ENCODE measurements around the gene AGAP2. TPM values are rescaled to one million over a fixed set of nuclear protein-coding genes. Genes with fewer than 3 reads are reported as not detected.

AGAP2 gene
- total RNA-seq, 1 experiment from 2014 or later = 5.3 TPM

DNA sequence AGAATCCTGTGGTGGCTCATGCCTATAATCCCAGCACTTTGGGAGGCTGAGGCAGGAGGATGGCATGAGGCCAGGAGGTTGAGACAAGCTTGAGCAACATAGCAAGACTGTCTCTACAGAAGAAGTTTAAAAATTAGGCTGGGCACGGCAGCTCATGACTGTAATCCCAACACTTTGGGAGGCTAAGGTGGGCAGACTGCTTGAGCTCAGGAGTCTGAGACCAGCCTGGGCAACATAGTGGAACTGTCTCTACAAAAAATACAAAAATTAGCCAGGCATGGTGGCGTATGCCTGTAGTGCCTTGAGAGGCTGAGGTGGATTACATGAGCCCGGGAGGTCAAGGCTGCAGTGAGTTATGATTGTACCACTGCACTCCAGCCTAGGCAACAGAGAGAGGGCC lies 29.3 kb upstream of the AGAP2 start:
- no peak overlapping the region for H3K27ac Mint-ChIP-seq
- Histone ChIP-seq H2AK5ac (ENCODE audit: insufficient read length, low read length) (no peak overlapping the region), H3K23ac (ENCODE audit: insufficient read length, low read depth, low read length) (no peak overlapping the region), H3K23me2 (ENCODE audit: insufficient read length, low read depth, low read length, poor library complexity, severe bottlenecking) (peaks cover 31% of the 10 kb centered on the region), H3T11ph (ENCODE audit: low read length) (no peak overlapping the region), H4K20me1 (ENCODE audit: control insufficient read depth, insufficient read depth, insufficient read length) (no peaks in the 10 kb centered on the region), H4K5ac (ENCODE audit: insufficient read length, low read depth, low read length) (no peak overlapping the region), H2BK5ac (ENCODE audit: insufficient read length, low read length) (no peak overlapping the region), H3K4me1 (ENCODE audit: insufficient read depth, low read length) (peaks cover 3% of the 10 kb centered on the region; the same call in 1 of the 2 replicates), H2BK20ac (ENCODE audit: low read depth, low read length, poor library complexity, severe bottlenecking) (no peak overlapping the region), H3K4me2 (ENCODE audit: insufficient read depth, insufficient read length, low read length) (no peak overlapping the region), H3K27me3 (ENCODE audit: insufficient read depth, low read length) (peaks cover 31% of the 10 kb centered on the region; the same call in 1 of the 2 replicates), H3K27ac (ENCODE audit: insufficient read length, low read depth, low read length) (no peak overlapping the region), H3K14ac (ENCODE audit: insufficient read depth, low read length) (no peak overlapping the region), H3K9me3 (ENCODE audit: control insufficient read depth, low read depth, low read length) (no peaks in the 10 kb centered on the region), H3K79me2 (ENCODE audit: insufficient read depth, low read length) (no peaks in the 10 kb centered on the region), H3K79me1 (ENCODE audit: insufficient read depth, low read depth, low read length, poor library complexity, severe bottlenecking) (no peaks in the 10 kb centered on the region), H2BK15ac (ENCODE audit: low read depth, low read length) (no peak overlapping the region), H3K18ac (ENCODE audit: insufficient read length, low read depth, low read length) (no peak overlapping the region), H4K91ac (ENCODE audit: insufficient read length, low read depth, low read length) (no peak overlapping the region), H2AFZ (ENCODE audit: low read length) (no peak overlapping the region), H2BK120ac (ENCODE audit: low read depth, low read length, poor library complexity, severe bottlenecking) (no peak overlapping the region), H2BK12ac (ENCODE audit: insufficient read length, low read depth, low read length) (no peak overlapping the region), H4K8ac (replicated peaks; ENCODE audit: insufficient read length, low read depth, low read length) (no peak overlapping the region), H3K9ac (ENCODE audit: extremely low read depth, insufficient read length, low read length) (no peak overlapping the region), H3K56ac (ENCODE audit: insufficient read length, low read depth, low read length) (no peak overlapping the region), H3K4ac (ENCODE audit: low read depth, low read length) (no peak overlapping the region)
- peaks cover 20 to 39% (median 31%) of the 10 kb centered on the region in 3 experiments for H3K36me3 Mint-ChIP-seq (ENCODE audit: insufficient read depth in 1 of 3, low read depth in 3 of 3)
- H3K9me3 Mint-ChIP-seq = no peaks in the 10 kb centered on the region
- H3K27me3 Mint-ChIP-seq (ENCODE audit: low read depth) = peaks cover 41% of the 10 kb centered on the region
- peaks cover 33 to 49% of the 10 kb centered on the region in 2 experiments for H3K4me1 Mint-ChIP-seq
- TF ChIP-seq, protein P1, sequence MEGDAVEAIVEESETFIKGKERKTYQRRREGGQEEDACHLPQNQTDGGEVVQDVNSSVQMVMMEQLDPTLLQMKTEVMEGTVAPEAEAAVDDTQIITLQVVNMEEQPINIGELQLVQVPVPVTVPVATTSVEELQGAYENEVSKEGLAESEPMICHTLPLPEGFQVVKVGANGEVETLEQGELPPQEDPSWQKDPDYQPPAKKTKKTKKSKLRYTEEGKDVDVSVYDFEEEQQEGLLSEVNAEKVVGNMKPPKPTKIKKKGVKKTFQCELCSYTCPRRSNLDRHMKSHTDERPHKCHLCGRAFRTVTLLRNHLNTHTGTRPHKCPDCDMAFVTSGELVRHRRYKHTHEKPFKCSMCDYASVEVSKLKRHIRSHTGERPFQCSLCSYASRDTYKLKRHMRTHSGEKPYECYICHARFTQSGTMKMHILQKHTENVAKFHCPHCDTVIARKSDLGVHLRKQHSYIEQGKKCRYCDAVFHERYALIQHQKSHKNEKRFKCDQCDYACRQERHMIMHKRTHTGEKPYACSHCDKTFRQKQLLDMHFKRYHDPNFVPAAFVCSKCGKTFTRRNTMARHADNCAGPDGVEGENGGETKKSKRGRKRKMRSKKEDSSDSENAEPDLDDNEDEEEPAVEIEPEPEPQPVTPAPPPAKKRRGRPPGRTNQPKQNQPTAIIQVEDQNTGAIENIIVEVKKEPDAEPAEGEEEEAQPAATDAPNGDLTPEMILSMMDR (conservative IDR thresholded peaks at IDR 0.05) = no peak
- no peak overlapping the region for H3K4me3 Mint-ChIP-seq
- no peak for DNase-seq
- WGBS (ENCODE audit: extremely low coverage, insufficient read length, low lambda C conversion rate) = no CpG with 5 or more reads among the region's 3 CpGs

Data from H9 (cell line).